Activated CD4-positive, alpha-beta T cell treated with anti-CD3 and anti-CD28 coated beads, Interleukin-2, amount 10 ng/mL, durations not matched to agents 7 days and 5 days (primary cell): ENCODE data around the gene C1orf198. TPM values are rescaled to one million over a fixed set of nuclear protein-coding genes. Genes with fewer than 3 reads are reported as not detected.

Source experiments
- CTCF ChIA-PET: fragments of 350-600 bp; sonication (Branson Sonifier 250); formaldehyde crosslinking; loops from one replicate; lab custom pipeline; 2021; ENCODE audit warnings: antibody characterized with exemption; lab: Charles Lee
- POLR2A ChIA-PET: fragments of 350-600 bp; sonication (Branson Sonifier 250); formaldehyde crosslinking; loops from one replicate; lab custom pipeline; 2021; ENCODE audit warnings: antibody characterized with exemption; lab: Charles Lee
- DNase-seq: peaks from one replicate; pipeline ENCODE4 v3.0.0-alpha.2; 2020
- H3K27ac Mint-ChIP-seq: one replicate; pipeline ENCODE4 v1.8.0; 2021; ENCODE audit warnings: mild to moderate bottlenecking, moderate library complexity, mixed read lengths
- H3K27me3 Mint-ChIP-seq: one replicate; pipeline ENCODE4 v1.8.0; 2021; ENCODE audit warnings: mixed read lengths
- H3K36me3 Mint-ChIP-seq: one replicate; pipeline ENCODE4 v1.8.0; 2021; ENCODE audit warnings: low read depth, mixed read lengths
- H3K4me1 Mint-ChIP-seq: one replicate; pipeline ENCODE4 v1.8.0; 2021; ENCODE audit warnings: mixed read lengths
- H3K4me3 Mint-ChIP-seq: one replicate; pipeline ENCODE4 v1.8.0; 2021; ENCODE audit warnings: mild to moderate bottlenecking, moderate library complexity, mixed read lengths
- H3K9me3 Mint-ChIP-seq: one replicate; pipeline ENCODE4 v1.8.0; 2021; ENCODE audit warnings: mixed read lengths
- total RNA-seq, 2 experiments: library from RNA; stranded (reverse); gene quantifications; one replicate each; pipeline ENCODE4 v1.2.3, GENCODE V29; 2021

Gene C1orf198
- total RNA-seq, 2 experiments from 2014 or later, result 2.0 to 2.4 TPM

- Mint-ChIP-seq H3K27me3 (peaks cover 2% of the 10 kb centered on the region), H3K4me3 (no peak overlapping the region), H3K27ac (no peak overlapping the region), H3K36me3 (no peaks in the 10 kb centered on the region), H3K4me1 (no peaks in the 10 kb centered on the region), H3K9me3 (no peaks in the 10 kb centered on the region)
- ChIA-PET POLR2A (interaction anchor here (0.6 kb wide), 1 partner anchor 81 kb away, joined by 3 read pairs; no protein-coding TSS in a partner anchor), CTCF (interaction anchor here (0.7 kb wide), 1 partner anchor 179 kb away, joined by 4 read pairs; no protein-coding TSS in a partner anchor)
- DNase-seq, result no peak
These were observed 32.0 kb downstream of the C1orf198 start for GRCh38 chr1:230836347-230836746.

GRCh38 chr1:230834292-230834691 lies 34.0 kb downstream of the C1orf198 start:
- ChIA-PET CTCF (interaction anchor here (1.6 kb wide), 1 partner anchor 33 kb away, joined by 3 read pairs; no protein-coding TSS in a partner anchor), POLR2A (no interaction called here)
- no peaks in the 10 kb centered on the region for H3K4me1 Mint-ChIP-seq
- no peaks in the 10 kb centered on the region for H3K9me3 Mint-ChIP-seq
- H3K36me3 Mint-ChIP-seq, result no peaks in the 10 kb centered on the region
- no peak overlapping the region for H3K4me3 Mint-ChIP-seq
- peaks cover 2% of the 10 kb centered on the region for H3K27me3 Mint-ChIP-seq
- DNase-seq, result no peak
- no peak overlapping the region for H3K27ac Mint-ChIP-seq

- ChIA-PET POLR2A (no interaction called here), CTCF (interaction anchor here (1.6 kb wide), 1 partner anchor 34 kb away, joined by 3 read pairs; no protein-coding TSS in a partner anchor)
- H3K4me3 Mint-ChIP-seq, result no peak overlapping the region
- no peak overlapping the region for H3K27ac Mint-ChIP-seq
- no peaks in the 10 kb centered on the region for H3K4me1 Mint-ChIP-seq
- no peaks in the 10 kb centered on the region for H3K9me3 Mint-ChIP-seq
- no peaks in the 10 kb centered on the region for H3K36me3 Mint-ChIP-seq
- H3K27me3 Mint-ChIP-seq, result peaks cover 2% of the 10 kb centered on the region
- DNase-seq, result no peak
These were observed 34.8 kb downstream of the C1orf198 start for GRCh38 chr1:230833511-230833910.

- ChIA-PET CTCF (no interaction called here), POLR2A (no interaction called here)
- no peak overlapping the region for H3K4me3 Mint-ChIP-seq
- DNase-seq, result no peak
- no peak overlapping the region for H3K27ac Mint-ChIP-seq
- H3K4me1 Mint-ChIP-seq, result no peaks in the 10 kb centered on the region
- no peaks in the 10 kb centered on the region for H3K9me3 Mint-ChIP-seq
- no peaks in the 10 kb centered on the region for H3K36me3 Mint-ChIP-seq
- peaks cover 2% of the 10 kb centered on the region for H3K27me3 Mint-ChIP-seq
These were observed 35.8 kb downstream of the C1orf198 start for GRCh38 chr1:230832476-230832875.

- H3K27ac Mint-ChIP-seq, result no peak overlapping the region
- ChIA-PET POLR2A (no interaction called here), CTCF (no interaction called here)
- no peaks in the 10 kb centered on the region for H3K36me3 Mint-ChIP-seq
- no peaks in the 10 kb centered on the region for H3K9me3 Mint-ChIP-seq
- no peaks in the 10 kb centered on the region for H3K4me1 Mint-ChIP-seq
- H3K4me3 Mint-ChIP-seq, result no peak overlapping the region
- H3K27me3 Mint-ChIP-seq, result peaks cover 2% of the 10 kb centered on the region
- DNase-seq, result no peak
These were observed 36.5 kb downstream of the C1orf198 start for GRCh38 chr1:230831771-230832170.

- no peak for DNase-seq
- ChIA-PET CTCF (no interaction called here), POLR2A (no interaction called here)
- H3K4me1 Mint-ChIP-seq, result no peaks in the 10 kb centered on the region
- no peaks in the 10 kb centered on the region for H3K36me3 Mint-ChIP-seq
- no peaks in the 10 kb centered on the region for H3K27me3 Mint-ChIP-seq
- H3K27ac Mint-ChIP-seq, result no peak overlapping the region
- H3K4me3 Mint-ChIP-seq, result no peak overlapping the region
- no peaks in the 10 kb centered on the region for H3K9me3 Mint-ChIP-seq
These were observed 39.9 kb downstream of the C1orf198 start for GRCh38 chr1:230828421-230828820.

- CTCF ChIA-PET, result interaction anchor here (1.2 kb wide), 1 partner anchor 68 kb away, joined by 3 read pairs; no protein-coding TSS in a partner anchor
- no peak overlapping the region for H3K27ac Mint-ChIP-seq
- H3K27me3 Mint-ChIP-seq, result no peaks in the 10 kb centered on the region
- H3K9me3 Mint-ChIP-seq, result no peaks in the 10 kb centered on the region
- DNase-seq, result no peak
- no peaks in the 10 kb centered on the region for H3K4me1 Mint-ChIP-seq
- POLR2A ChIA-PET, result no interaction called here
- H3K36me3 Mint-ChIP-seq, result no peaks in the 10 kb centered on the region
- H3K4me3 Mint-ChIP-seq, result no peak overlapping the region
These were observed 40.5 kb downstream of the C1orf198 start for GRCh38 chr1:230827801-230828200.

GRCh38 chr1:230827081-230827681 lies 41.1 kb downstream of the C1orf198 start:
- POLR2A ChIA-PET, result no interaction called here
- Mint-ChIP-seq H3K4me3 (no peak overlapping the region), H3K36me3 (no peaks in the 10 kb centered on the region), H3K27ac (no peak overlapping the region), H3K27me3 (no peaks in the 10 kb centered on the region), H3K4me1 (no peaks in the 10 kb centered on the region), H3K9me3 (no peaks in the 10 kb centered on the region)
- DNase-seq, result no peak
- CTCF ChIA-PET, result interaction anchor here (1.1 to 1.2 kb wide), 2 partner anchors 10 to 68 kb away, joined by 3 read pairs; no protein-coding TSS in a partner anchor

- ChIA-PET CTCF (interaction anchor here (1.1 to 1.2 kb wide), 3 partner anchors 9 to 69 kb away, joined by 3 read pairs; no protein-coding TSS in a partner anchor), POLR2A (no interaction called here)
- Mint-ChIP-seq H3K4me1 (no peaks in the 10 kb centered on the region), H3K9me3 (no peaks in the 10 kb centered on the region), H3K27ac (no peak overlapping the region), H3K27me3 (no peaks in the 10 kb centered on the region), H3K36me3 (no peaks in the 10 kb centered on the region), H3K4me3 (no peak overlapping the region)
- no peak for DNase-seq
These were observed 42.0 kb downstream of the C1orf198 start for GRCh38 chr1:230826166-230826875.

- Mint-ChIP-seq H3K27ac (no peak overlapping the region), H3K4me1 (no peaks in the 10 kb centered on the region), H3K36me3 (no peaks in the 10 kb centered on the region), H3K4me3 (no peak overlapping the region), H3K27me3 (no peaks in the 10 kb centered on the region), H3K9me3 (no peaks in the 10 kb centered on the region)
- DNase-seq, result no peak
- ChIA-PET POLR2A (no interaction called here), CTCF (interaction anchor here (1.1 kb wide), 1 partner anchor 38 kb away, joined by 3 read pairs; no protein-coding TSS in a partner anchor)
These were observed 42.6 kb downstream of the C1orf198 start for GRCh38 chr1:230825761-230826160.

GRCh38 chr1:230824919-230825721 lies 43.2 kb downstream of the C1orf198 start:
- Mint-ChIP-seq H3K36me3 (no peaks in the 10 kb centered on the region), H3K9me3 (no peaks in the 10 kb centered on the region), H3K27me3 (no peaks in the 10 kb centered on the region), H3K4me1 (no peaks in the 10 kb centered on the region), H3K4me3 (no peak overlapping the region), H3K27ac (no peak overlapping the region)
- POLR2A ChIA-PET, result no interaction called here
- CTCF ChIA-PET, result interaction anchor here (0.6 kb wide), 1 partner anchor 62 kb away, joined by 6 read pairs; no protein-coding TSS in a partner anchor
- DNase-seq, result no peak

- Mint-ChIP-seq H3K36me3 (no peaks in the 10 kb centered on the region), H3K4me3 (no peak overlapping the region), H3K9me3 (no peaks in the 10 kb centered on the region), H3K27ac (no peak overlapping the region), H3K4me1 (no peaks in the 10 kb centered on the region), H3K27me3 (no peaks in the 10 kb centered on the region)
- no peak for DNase-seq
- ChIA-PET CTCF (no interaction called here), POLR2A (no interaction called here)
These were observed 43.8 kb downstream of the C1orf198 start for GRCh38 chr1:230824551-230824918.
